GM19397 (cell line): Measurements from ENCODE around the gene POMZP3.
"Not testable (repeated sequence)": the region's sequence is repeated elsewhere in the genome, so short reads cannot be mapped to it uniquely, and the experiment has no call there.

ENCODE experiments used
- ATAC-seq: cut with Tn5 transposase; IDR thresholded peaks from one replicate; pipeline ENCODE4 v1.9.1; 2021; ENCODE audit warnings: mild to moderate bottlenecking, moderate library complexity; ENCODE audit not compliant: unreplicated experiment

Gene POMZP3

GRCh38 chr7:76591033-76591432 is 36.0 kb downstream of the POMZP3 start:
- not testable (repeated sequence) for ATAC-seq

- ATAC-seq: not testable (repeated sequence)
These were observed 38.5 kb downstream of the POMZP3 start for GRCh38 chr7:76588586-76588985.

- ATAC-seq: not testable (repeated sequence)
These were observed 40.3 kb downstream of the POMZP3 start for GRCh38 chr7:76586585-76587315.

GRCh38 chr7:76583636-76584281 is 43.3 kb downstream of the POMZP3 start:
- ATAC-seq: not testable (repeated sequence)

GRCh38 chr7:76582848-76583631 is 44.0 kb downstream of the POMZP3 start:
- not testable (repeated sequence) for ATAC-seq

- not testable (repeated sequence) for ATAC-seq
These were observed 51.0 kb downstream of the POMZP3 start for GRCh38 chr7:76575919-76576655.

GRCh38 chr7:76575431-76575830 is 51.6 kb downstream of the POMZP3 start:
- ATAC-seq: not testable (repeated sequence)

- ATAC-seq: not testable (repeated sequence)
These were observed 54.8 kb downstream of the POMZP3 start for GRCh38 chr7:76572296-76572695.

GRCh38 chr7:76570324-76570775 is 56.7 kb downstream of the POMZP3 start:
- not testable (repeated sequence) for ATAC-seq

GRCh38 chr7:76568742-76569141 is 58.3 kb downstream of the POMZP3 start:
- ATAC-seq: not testable (repeated sequence)

- not testable (repeated sequence) for ATAC-seq
These were observed 59.3 kb downstream of the POMZP3 start for GRCh38 chr7:76567753-76568152.

- not testable (repeated sequence) for ATAC-seq
These were observed 59.8 kb downstream of the POMZP3 start for GRCh38 chr7:76567311-76567710.

GRCh38 chr7:76565001-76565400 is 62.1 kb downstream of the POMZP3 start:
- not testable (repeated sequence) for ATAC-seq

- ATAC-seq: not testable (repeated sequence)
These were observed 65.7 kb downstream of the POMZP3 start for GRCh38 chr7:76561342-76561741.

GRCh38 chr7:76560157-76560556 is 66.9 kb downstream of the POMZP3 start:
- not testable (repeated sequence) for ATAC-seq
